Measurements from ENCODE around the gene YPEL1.
"Not testable (repeated sequence)": the region's sequence is repeated elsewhere in the genome, so short reads cannot be mapped to it uniquely, and the experiment has no call there.

The YPEL1 gene

GRCh38 chr22:21693999-21694341 lies 41.6 kb downstream of the YPEL1 start:
- DNase-seq (ENCODE audit: insufficient read length, low spot score) (no peak), FAIRE-seq (no peak)
- no peak for TF ChIP-seq POLR2A (IDR thresholded peaks at IDR 0.05; ENCODE audit: low read depth, low read length)

GRCh38 chr22:21693333-21693998 lies 42.1 kb downstream of the YPEL1 start:
- no peak for FAIRE-seq
- DNase-seq (ENCODE audit: insufficient read length, low spot score): no peak
- no peak for TF ChIP-seq POLR2A (IDR thresholded peaks at IDR 0.05; ENCODE audit: low read depth, low read length)

GRCh38 chr22:21692856-21693255 lies 42.7 kb downstream of the YPEL1 start:
- not testable (repeated sequence) for FAIRE-seq; DNase-seq (ENCODE audit: insufficient read length, low spot score)

GRCh38 chr22:21691816-21692215 lies 43.8 kb downstream of the YPEL1 start:
- FAIRE-seq (no peak), DNase-seq (ENCODE audit: insufficient read length, low spot score) (no peak)
- no peak for TF ChIP-seq POLR2A (IDR thresholded peaks at IDR 0.05; ENCODE audit: low read depth, low read length)

- DNase-seq (ENCODE audit: insufficient read length, low spot score) (no peak), FAIRE-seq (no peak)
- TF ChIP-seq POLR2A (IDR thresholded peaks at IDR 0.05; ENCODE audit: low read depth, low read length): no peak
Observed at GRCh38 chr22:21690401-21690801, 45.2 kb downstream of the YPEL1 start.

GRCh38 chr22:21688706-21689381 lies 46.8 kb downstream of the YPEL1 start:
- no peak for TF ChIP-seq POLR2A (IDR thresholded peaks at IDR 0.05; ENCODE audit: low read depth, low read length)
- no peak for FAIRE-seq
- DNase-seq (ENCODE audit: insufficient read length, low spot score): no peak

GRCh38 chr22:21688341-21688705 lies 47.3 kb downstream of the YPEL1 start:
- DNase-seq (ENCODE audit: insufficient read length, low spot score) (no peak), FAIRE-seq (no peak)
- TF ChIP-seq POLR2A (IDR thresholded peaks at IDR 0.05; ENCODE audit: low read depth, low read length): no peak

- no peak for TF ChIP-seq POLR2A (IDR thresholded peaks at IDR 0.05; ENCODE audit: low read depth, low read length)
- no peak for DNase-seq (ENCODE audit: insufficient read length, low spot score)
- no peak for FAIRE-seq
Observed at GRCh38 chr22:21687685-21688259, 47.8 kb downstream of the YPEL1 start.

- TF ChIP-seq POLR2A (IDR thresholded peaks at IDR 0.05; ENCODE audit: low read depth, low read length): no peak
- DNase-seq (ENCODE audit: insufficient read length, low spot score) (no peak), FAIRE-seq (no peak)
Observed at GRCh38 chr22:21686634-21687393, 48.8 kb downstream of the YPEL1 start.

GRCh38 chr22:21686193-21686608 lies 49.4 kb downstream of the YPEL1 start:
- no peak for DNase-seq (ENCODE audit: insufficient read length, low spot score)
- no peak for FAIRE-seq
- TF ChIP-seq POLR2A (IDR thresholded peaks at IDR 0.05; ENCODE audit: low read depth, low read length): no peak

- DNase-seq (ENCODE audit: insufficient read length, low spot score): no peak
- TF ChIP-seq POLR2A (IDR thresholded peaks at IDR 0.05; ENCODE audit: low read depth, low read length): no peak
- FAIRE-seq: no peak
Observed at GRCh38 chr22:21685164-21685513, 50.5 kb downstream of the YPEL1 start.

GRCh38 chr22:21684492-21685163 lies 51.0 kb downstream of the YPEL1 start:
- FAIRE-seq (no peak), DNase-seq (ENCODE audit: insufficient read length, low spot score) (no peak)
- TF ChIP-seq POLR2A (IDR thresholded peaks at IDR 0.05; ENCODE audit: low read depth, low read length): no peak

GRCh38 chr22:21683401-21683811 lies 52.2 kb downstream of the YPEL1 start:
- no peak for FAIRE-seq
- no peak for DNase-seq (ENCODE audit: insufficient read length, low spot score)
- TF ChIP-seq POLR2A (IDR thresholded peaks at IDR 0.05; ENCODE audit: low read depth, low read length): no peak
